Measurements from ENCODE around the gene MBNL1. TPM values are rescaled to one million over a fixed set of nuclear protein-coding genes. Genes with fewer than 3 reads are reported as not detected.

MBNL1 gene
- polyA plus RNA-seq, 1 donor from 2014 or later = 12.7 TPM

DNA sequence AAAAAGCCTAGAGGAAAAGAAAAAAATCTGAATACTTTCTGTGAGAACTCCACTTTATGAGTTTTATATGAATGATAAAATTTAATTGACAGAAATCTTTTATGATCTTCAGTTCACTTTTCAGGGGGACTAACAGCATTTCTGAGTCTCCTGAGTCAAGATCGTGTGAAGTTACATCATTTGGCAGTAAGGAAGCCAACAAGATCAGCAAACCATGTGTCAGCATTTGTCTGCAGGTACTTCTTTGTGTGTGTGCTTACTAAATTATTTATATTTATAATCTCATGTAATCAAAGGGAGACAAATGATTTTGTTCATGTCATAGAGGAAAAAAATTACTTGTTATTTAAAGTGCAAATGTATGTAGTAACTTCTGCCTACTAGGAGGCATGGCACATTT lies 217.6 kb downstream of the MBNL1 start:
- no peaks in the 10 kb centered on the region for H3K27me3 ChIP-seq (ENCODE audit: insufficient read depth, low read depth, low read length)
- no peak overlapping the region for H2AFZ ChIP-seq (ENCODE audit: low read depth, low read length)
- no peaks in the 10 kb centered on the region for H3K36me3 ChIP-seq (ENCODE audit: insufficient read depth, low read length)
- no peaks in the 10 kb centered on the region for H3K9me3 ChIP-seq (ENCODE audit: low read length)
- H3K9me2 ChIP-seq (ENCODE audit: insufficient read depth, low read length) = no peaks in the 10 kb centered on the region
- no peak overlapping the region for H3K27ac ChIP-seq (ENCODE audit: low read length)
- H3K4me2 ChIP-seq (ENCODE audit: low read length) = no peak overlapping the region
- no peak overlapping the region for H3K4me3 ChIP-seq (ENCODE audit: low read length)
- H3F3A ChIP-seq (ENCODE audit: insufficient read depth, low read length, poor library complexity, severe bottlenecking) = no peaks in the 10 kb centered on the region
- H3K79me2 ChIP-seq (replicated peaks; ENCODE audit: insufficient read depth, low read length) = no peaks in the 10 kb centered on the region
- H3K9ac ChIP-seq (ENCODE audit: low read length) = no peak overlapping the region
- H4K20me1 ChIP-seq (ENCODE audit: insufficient read depth) = no peaks in the 10 kb centered on the region
- no peak for TF ChIP-seq RAD21 (conservative IDR thresholded peaks at IDR 0.05)
- no peak for TF ChIP-seq POLR2AphosphoS5 (IDR thresholded peaks at IDR 0.05)
- TF ChIP-seq REST (IDR thresholded peaks at IDR 0.05; ENCODE audit: borderline replicate concordance) = no peak
- no peak for TF ChIP-seq EZH2 (IDR thresholded peaks at IDR 0.05; ENCODE audit: borderline replicate concordance, insufficient read depth, low read length, poor library complexity, severe bottlenecking)
- no peak for TF ChIP-seq MXI1 (conservative IDR thresholded peaks at IDR 0.05; ENCODE audit: poor library complexity, severe bottlenecking)
- TF ChIP-seq TAF1 (IDR thresholded peaks at IDR 0.05; ENCODE audit: low read depth) = no peak
- no peak for TF ChIP-seq EP300 (conservative IDR thresholded peaks at IDR 0.05; ENCODE audit: poor library complexity, severe bottlenecking)

GRCh38 chr3:152488449-152488848 lies 219.7 kb downstream of the MBNL1 start:
- H3K9me2 ChIP-seq (ENCODE audit: insufficient read depth, low read length) = no peaks in the 10 kb centered on the region
- TF ChIP-seq EZH2 (IDR thresholded peaks at IDR 0.05; ENCODE audit: borderline replicate concordance, insufficient read depth, low read length, poor library complexity, severe bottlenecking) (no peak), MXI1 (conservative IDR thresholded peaks at IDR 0.05; ENCODE audit: poor library complexity, severe bottlenecking) (no peak), POLR2AphosphoS5 (IDR thresholded peaks at IDR 0.05) (no peak), REST (IDR thresholded peaks at IDR 0.05; ENCODE audit: borderline replicate concordance) (no peak), RAD21 (conservative IDR thresholded peaks at IDR 0.05) (no peak), SMC3 (conservative IDR thresholded peaks at IDR 0.05; ENCODE audit: poor library complexity) (no peak), EP300 (conservative IDR thresholded peaks at IDR 0.05; ENCODE audit: poor library complexity, severe bottlenecking) (no peak), CTCF (IDR thresholded peaks at IDR 0.05; ENCODE audit: poor library complexity, severe bottlenecking) (no peak), TAF1 (IDR thresholded peaks at IDR 0.05; ENCODE audit: low read depth) (no peak)
- H2AFZ ChIP-seq (ENCODE audit: low read depth, low read length) = no peak overlapping the region
- no peaks in the 10 kb centered on the region for H3K79me2 ChIP-seq (replicated peaks; ENCODE audit: insufficient read depth, low read length)
- H3K9ac ChIP-seq (ENCODE audit: low read length) = no peak overlapping the region
- H3K36me3 ChIP-seq (ENCODE audit: insufficient read depth, low read length) = no peaks in the 10 kb centered on the region
- no peaks in the 10 kb centered on the region for H4K20me1 ChIP-seq (ENCODE audit: insufficient read depth)
- H3K4me3 ChIP-seq (ENCODE audit: low read length) = no peak overlapping the region
- no peaks in the 10 kb centered on the region for H3K27me3 ChIP-seq (ENCODE audit: insufficient read depth, low read depth, low read length)
- no peaks in the 10 kb centered on the region for H3F3A ChIP-seq (ENCODE audit: insufficient read depth, low read length, poor library complexity, severe bottlenecking)
- no peak overlapping the region for H3K4me2 ChIP-seq (ENCODE audit: low read length)
- H3K9me3 ChIP-seq (ENCODE audit: low read length) = no peaks in the 10 kb centered on the region
- H3K27ac ChIP-seq (ENCODE audit: low read length) = no peak overlapping the region

All from neural cell (in vitro differentiated cells).